Measurements from ENCODE around the gene SLIT3.

SLIT3 gene

DNA sequence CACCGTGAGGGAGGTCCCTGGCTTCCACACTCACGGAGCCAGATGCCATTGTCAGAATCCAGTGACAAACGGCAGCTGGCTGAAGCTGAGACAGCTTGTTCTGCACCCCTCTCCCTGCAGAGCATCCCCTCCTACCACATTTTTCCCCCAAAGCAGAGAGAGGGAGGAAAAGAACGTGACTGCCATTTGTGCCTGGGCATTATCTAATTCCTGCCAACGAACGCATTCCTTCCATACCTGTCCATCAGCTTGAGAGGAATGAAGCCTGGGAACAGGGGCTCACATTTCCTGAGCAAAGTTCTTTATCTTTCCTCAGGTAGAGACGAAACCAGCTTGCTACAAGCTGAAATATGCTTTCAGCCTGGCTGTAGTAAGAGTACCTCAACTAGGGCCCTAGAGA, 175.4 kb downstream of the SLIT3 start:
- H3K4me1 ChIP-seq (ENCODE audit: control insufficient read depth, insufficient read depth, low read length, poor library complexity, severe bottlenecking): no peaks in the 10 kb centered on the region
- no peak for DNase-seq
- no peaks in the 10 kb centered on the region for H3K27me3 ChIP-seq (replicated peaks; ENCODE audit: control insufficient read depth, insufficient read depth, low read length, poor library complexity, severe bottlenecking)
- no peak overlapping the region for H3K4me3 ChIP-seq (ENCODE audit: insufficient read depth, low read depth, low read length, poor library complexity, severe bottlenecking)
- no peak overlapping the region for H3K27ac ChIP-seq (ENCODE audit: insufficient read depth, low read length, poor library complexity, severe bottlenecking)
- H3K36me3 ChIP-seq (ENCODE audit: control insufficient read depth, insufficient read depth, low read length): no peaks in the 10 kb centered on the region
- H3K9me3 ChIP-seq (ENCODE audit: control insufficient read depth, low read length): no peaks in the 10 kb centered on the region

DNA sequence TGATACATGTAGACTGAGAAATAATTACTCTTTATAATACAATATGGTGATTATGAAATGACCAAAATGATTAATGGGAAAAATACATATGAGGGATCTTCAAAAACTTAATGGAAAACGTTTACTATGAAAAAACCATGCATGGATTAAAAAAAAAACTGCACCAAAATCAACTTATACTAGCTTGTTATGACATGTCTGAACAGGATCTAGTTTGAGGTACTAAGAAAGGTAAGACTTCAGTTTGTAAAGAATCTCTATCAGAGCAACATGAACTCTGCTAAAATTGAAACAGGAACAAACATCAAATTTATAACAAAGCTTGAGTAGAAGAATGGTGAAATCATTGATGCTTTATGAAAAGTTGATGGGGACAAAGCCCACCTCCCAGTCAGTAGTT, 178.0 kb downstream of the SLIT3 start:
- no peaks in the 10 kb centered on the region for H3K27me3 ChIP-seq (replicated peaks; ENCODE audit: control insufficient read depth, insufficient read depth, low read length, poor library complexity, severe bottlenecking)
- H3K4me1 ChIP-seq (ENCODE audit: control insufficient read depth, insufficient read depth, low read length, poor library complexity, severe bottlenecking): no peaks in the 10 kb centered on the region

DNA sequence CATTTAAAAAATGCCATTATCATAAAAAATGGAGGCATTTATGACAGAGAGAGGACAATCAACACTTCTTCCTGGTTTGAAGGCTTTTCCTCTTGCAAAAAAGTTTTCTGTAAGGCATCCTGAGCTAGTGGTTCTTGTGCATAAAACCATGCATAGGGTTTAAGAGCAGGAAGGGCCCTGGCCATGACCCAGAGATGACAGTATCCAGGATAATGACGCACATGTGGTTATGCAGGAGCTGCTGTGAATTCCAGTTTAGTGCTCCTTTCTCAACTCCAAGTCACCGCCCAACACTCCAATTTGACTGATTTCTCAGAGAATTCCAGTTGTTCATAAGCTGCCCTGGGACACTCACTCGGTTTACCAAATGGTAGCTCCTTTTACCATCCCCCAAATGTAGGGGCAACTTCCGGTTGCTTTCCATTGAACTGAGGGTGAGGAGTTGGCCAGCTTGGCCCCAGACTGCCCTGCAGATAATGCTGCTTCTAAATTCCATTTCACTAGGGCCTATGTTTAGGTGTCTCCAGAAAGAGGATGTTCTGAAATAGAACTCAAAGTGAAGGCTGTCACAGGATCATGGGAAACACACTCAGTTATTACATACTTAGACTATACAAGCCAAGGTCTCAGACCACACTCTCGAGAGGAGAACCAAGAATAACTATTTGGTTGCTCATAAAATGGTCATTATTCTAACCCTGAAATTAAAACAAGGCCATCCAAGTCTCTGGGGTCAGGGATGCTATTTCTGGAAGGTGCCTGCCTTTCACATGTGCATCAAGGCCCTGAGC, 179.1 kb downstream of the SLIT3 start:
- Histone ChIP-seq H3K27me3 (replicated peaks; ENCODE audit: control insufficient read depth, insufficient read depth, low read length, poor library complexity, severe bottlenecking) (no peaks in the 10 kb centered on the region), H3K4me1 (ENCODE audit: control insufficient read depth, insufficient read depth, low read length, poor library complexity, severe bottlenecking) (no peaks in the 10 kb centered on the region), H3K9me3 (ENCODE audit: control insufficient read depth, low read length) (no peaks in the 10 kb centered on the region), H3K27ac (ENCODE audit: insufficient read depth, low read length, poor library complexity, severe bottlenecking) (no peak overlapping the region), H3K4me3 (ENCODE audit: insufficient read depth, low read depth, low read length, poor library complexity, severe bottlenecking) (no peak overlapping the region), H3K36me3 (ENCODE audit: control insufficient read depth, insufficient read depth, low read length) (no peaks in the 10 kb centered on the region)
- DNase-seq: no peak

More for the DNA sequence above, 178.0 kb downstream of the SLIT3 start:
- Histone ChIP-seq H3K27ac (ENCODE audit: insufficient read depth, low read length, poor library complexity, severe bottlenecking) (no peak overlapping the region), H3K4me3 (ENCODE audit: insufficient read depth, low read depth, low read length, poor library complexity, severe bottlenecking) (no peak overlapping the region), H3K9me3 (ENCODE audit: control insufficient read depth, low read length) (no peaks in the 10 kb centered on the region), H3K36me3 (ENCODE audit: control insufficient read depth, insufficient read depth, low read length) (no peaks in the 10 kb centered on the region)
- no peak for DNase-seq

DNA sequence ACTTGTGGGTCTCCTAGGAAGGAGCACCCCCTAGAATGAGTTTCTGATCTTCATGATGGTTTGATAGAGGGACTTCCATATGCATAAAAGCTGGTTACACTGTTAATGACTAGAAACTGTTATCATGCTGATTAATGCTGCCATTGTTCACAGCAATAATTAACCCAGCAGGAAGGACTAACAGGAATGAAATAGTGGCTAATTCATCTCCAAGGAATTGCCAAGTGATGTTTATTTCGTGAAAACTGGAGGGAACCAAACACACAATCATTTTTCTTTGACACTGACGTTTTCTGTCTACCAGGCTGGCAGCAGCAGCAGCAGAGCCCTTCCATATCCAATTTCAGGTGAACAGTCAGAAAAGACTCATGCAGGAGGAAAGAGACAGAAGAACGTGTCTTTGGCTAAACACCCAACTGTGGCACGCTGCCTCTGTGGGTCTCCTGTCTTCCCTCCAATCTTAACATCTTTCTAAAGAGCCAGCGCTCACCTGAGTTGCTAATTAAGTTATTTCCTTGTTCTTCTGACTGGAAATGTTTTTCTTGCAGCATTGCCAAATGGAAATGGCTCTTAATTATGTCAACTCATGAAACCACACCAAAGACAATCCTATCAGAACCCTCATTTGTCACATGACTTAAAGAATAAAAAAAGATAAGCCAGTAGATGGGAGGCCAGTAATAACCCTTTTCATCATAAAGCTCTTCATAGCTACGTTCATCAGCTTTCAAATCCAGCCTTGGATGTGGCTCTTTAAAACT, 181.5 kb downstream of the SLIT3 start:
- no peak for DNase-seq
- Histone ChIP-seq H3K27ac (ENCODE audit: insufficient read depth, low read length, poor library complexity, severe bottlenecking) (no peak overlapping the region), H3K27me3 (replicated peaks; ENCODE audit: control insufficient read depth, insufficient read depth, low read length, poor library complexity, severe bottlenecking) (no peaks in the 10 kb centered on the region), H3K4me3 (ENCODE audit: insufficient read depth, low read depth, low read length, poor library complexity, severe bottlenecking) (no peak overlapping the region), H3K36me3 (ENCODE audit: control insufficient read depth, insufficient read depth, low read length) (no peaks in the 10 kb centered on the region), H3K4me1 (ENCODE audit: control insufficient read depth, insufficient read depth, low read length, poor library complexity, severe bottlenecking) (no peaks in the 10 kb centered on the region), H3K9me3 (ENCODE audit: control insufficient read depth, low read length) (no peaks in the 10 kb centered on the region)

DNA sequence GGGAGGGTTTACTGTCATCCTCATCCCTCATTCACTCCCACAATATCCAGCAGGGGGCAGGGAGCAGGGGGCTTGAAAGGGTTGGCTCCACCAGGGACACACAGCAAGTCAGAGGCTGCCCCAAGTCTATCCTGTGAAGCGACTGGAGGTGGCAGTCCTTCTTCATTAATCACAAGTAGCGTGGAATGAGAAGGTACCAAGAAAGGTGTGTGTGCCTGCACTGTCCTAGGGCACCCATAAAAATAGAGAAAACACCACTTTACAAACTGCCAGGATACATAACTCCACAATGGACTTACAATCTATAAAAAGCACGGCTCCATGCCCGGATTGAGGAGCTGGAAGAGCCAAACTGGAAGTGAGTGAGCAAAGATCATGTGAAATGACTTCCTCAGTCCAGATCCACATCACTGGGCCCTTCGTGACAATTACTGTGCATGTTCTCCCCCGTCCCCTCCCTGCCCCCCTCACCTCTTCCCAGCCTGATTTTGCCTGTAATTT, 183.9 kb downstream of the SLIT3 start:
- Histone ChIP-seq H3K27ac (ENCODE audit: insufficient read depth, low read length, poor library complexity, severe bottlenecking) (no peak overlapping the region), H3K4me3 (ENCODE audit: insufficient read depth, low read depth, low read length, poor library complexity, severe bottlenecking) (no peak overlapping the region), H3K4me1 (ENCODE audit: control insufficient read depth, insufficient read depth, low read length, poor library complexity, severe bottlenecking) (no peaks in the 10 kb centered on the region), H3K27me3 (replicated peaks; ENCODE audit: control insufficient read depth, insufficient read depth, low read length, poor library complexity, severe bottlenecking) (no peaks in the 10 kb centered on the region), H3K36me3 (ENCODE audit: control insufficient read depth, insufficient read depth, low read length) (no peaks in the 10 kb centered on the region), H3K9me3 (ENCODE audit: control insufficient read depth, low read length) (no peaks in the 10 kb centered on the region)
- no peak for DNase-seq

DNA sequence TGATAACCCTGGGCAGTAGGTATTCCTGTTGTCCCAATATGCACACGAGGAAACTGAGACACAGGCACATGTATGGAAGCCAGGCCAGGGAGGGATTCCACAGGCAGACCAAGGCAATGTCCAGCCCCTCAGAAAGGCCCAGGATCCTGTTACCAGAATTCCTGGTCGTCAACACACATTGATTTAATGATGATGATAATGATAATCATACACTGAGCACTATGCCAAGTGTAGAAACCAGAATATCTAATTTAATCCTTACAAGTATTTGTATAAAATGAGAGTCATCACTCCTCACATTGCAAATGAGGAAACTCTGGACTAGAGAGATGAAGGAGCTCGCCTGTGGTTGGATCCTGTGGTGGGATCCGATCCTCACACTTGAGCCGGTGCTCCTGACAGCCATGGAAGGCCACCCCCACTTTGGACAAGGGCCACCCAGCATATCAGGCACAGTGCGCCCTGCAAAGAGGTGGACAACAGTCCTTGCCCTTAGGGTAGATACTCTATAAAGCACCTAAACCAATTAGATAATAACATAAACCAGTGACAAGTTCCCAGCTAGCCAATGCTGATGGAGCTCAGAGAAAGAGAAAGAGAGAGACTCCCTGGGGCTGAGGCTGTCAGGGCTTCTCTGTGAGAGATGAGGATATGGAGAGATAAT, 185.3 kb downstream of the SLIT3 start:
- H3K9me3 ChIP-seq (ENCODE audit: control insufficient read depth, low read length): no peaks in the 10 kb centered on the region
- DNase-seq: no peak
- no peaks in the 10 kb centered on the region for H3K27me3 ChIP-seq (replicated peaks; ENCODE audit: control insufficient read depth, insufficient read depth, low read length, poor library complexity, severe bottlenecking)
- no peaks in the 10 kb centered on the region for H3K36me3 ChIP-seq (ENCODE audit: control insufficient read depth, insufficient read depth, low read length)
- H3K27ac ChIP-seq (ENCODE audit: insufficient read depth, low read length, poor library complexity, severe bottlenecking): no peak overlapping the region
- no peaks in the 10 kb centered on the region for H3K4me1 ChIP-seq (ENCODE audit: control insufficient read depth, insufficient read depth, low read length, poor library complexity, severe bottlenecking)
- H3K4me3 ChIP-seq (ENCODE audit: insufficient read depth, low read depth, low read length, poor library complexity, severe bottlenecking): no peak overlapping the region

DNA sequence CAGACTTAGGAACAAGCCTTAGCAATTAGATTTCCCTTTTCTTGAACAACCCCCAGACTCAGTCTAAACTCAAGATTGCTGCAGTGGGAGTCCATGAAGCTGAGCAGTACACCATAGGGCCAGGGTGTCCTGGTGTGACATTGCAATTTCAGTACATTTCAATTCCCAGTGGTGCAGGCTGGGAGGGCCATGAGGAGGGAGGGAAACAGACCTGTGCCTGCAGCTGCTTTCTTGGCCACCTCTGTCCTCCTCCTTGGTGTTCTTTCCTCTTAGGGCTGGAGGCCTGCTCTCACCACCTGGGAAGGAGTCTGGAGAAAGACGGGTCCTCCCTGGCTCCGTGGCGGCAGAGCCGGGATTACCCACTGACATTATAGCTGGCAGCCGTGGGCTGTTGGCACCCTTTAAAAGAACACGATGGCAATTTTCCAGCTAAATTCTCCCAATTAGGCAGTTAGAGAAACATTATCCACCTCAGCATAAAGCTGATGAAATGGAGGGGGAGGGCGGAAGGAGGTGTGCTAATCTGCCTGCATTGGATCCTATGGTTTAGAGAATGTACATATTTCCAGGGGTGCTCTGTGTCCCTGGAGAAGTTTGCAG, 186.4 kb downstream of the SLIT3 start:
- Histone ChIP-seq H3K27ac (ENCODE audit: insufficient read depth, low read length, poor library complexity, severe bottlenecking) (no peak overlapping the region), H3K9me3 (ENCODE audit: control insufficient read depth, low read length) (no peaks in the 10 kb centered on the region), H3K4me3 (ENCODE audit: insufficient read depth, low read depth, low read length, poor library complexity, severe bottlenecking) (no peak overlapping the region), H3K4me1 (ENCODE audit: control insufficient read depth, insufficient read depth, low read length, poor library complexity, severe bottlenecking) (no peaks in the 10 kb centered on the region), H3K27me3 (replicated peaks; ENCODE audit: control insufficient read depth, insufficient read depth, low read length, poor library complexity, severe bottlenecking) (no peaks in the 10 kb centered on the region), H3K36me3 (ENCODE audit: control insufficient read depth, insufficient read depth, low read length) (no peaks in the 10 kb centered on the region)
- no peak for DNase-seq

DNA sequence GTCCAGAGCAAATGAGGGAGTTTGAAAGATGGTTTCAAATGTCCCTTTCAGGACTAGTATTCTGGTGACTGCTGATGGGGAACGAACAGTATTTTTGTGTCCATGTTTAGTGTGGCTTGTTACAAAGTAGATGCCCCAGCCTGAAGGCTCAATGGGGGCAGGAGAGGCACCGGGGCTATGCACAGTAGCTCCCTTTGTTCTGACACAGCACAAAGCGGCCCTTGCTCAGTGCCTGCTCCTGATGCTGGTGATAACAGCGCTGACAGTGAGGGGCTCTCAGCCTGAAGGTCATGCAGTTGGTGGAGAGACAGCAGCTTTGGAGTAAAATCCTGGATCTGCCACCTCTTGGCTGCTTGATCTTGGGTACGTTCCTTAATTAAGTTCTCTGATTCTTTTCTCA, 188.9 kb downstream of the SLIT3 start:
- H3K27me3 ChIP-seq (replicated peaks; ENCODE audit: control insufficient read depth, insufficient read depth, low read length, poor library complexity, severe bottlenecking): no peaks in the 10 kb centered on the region

DNA sequence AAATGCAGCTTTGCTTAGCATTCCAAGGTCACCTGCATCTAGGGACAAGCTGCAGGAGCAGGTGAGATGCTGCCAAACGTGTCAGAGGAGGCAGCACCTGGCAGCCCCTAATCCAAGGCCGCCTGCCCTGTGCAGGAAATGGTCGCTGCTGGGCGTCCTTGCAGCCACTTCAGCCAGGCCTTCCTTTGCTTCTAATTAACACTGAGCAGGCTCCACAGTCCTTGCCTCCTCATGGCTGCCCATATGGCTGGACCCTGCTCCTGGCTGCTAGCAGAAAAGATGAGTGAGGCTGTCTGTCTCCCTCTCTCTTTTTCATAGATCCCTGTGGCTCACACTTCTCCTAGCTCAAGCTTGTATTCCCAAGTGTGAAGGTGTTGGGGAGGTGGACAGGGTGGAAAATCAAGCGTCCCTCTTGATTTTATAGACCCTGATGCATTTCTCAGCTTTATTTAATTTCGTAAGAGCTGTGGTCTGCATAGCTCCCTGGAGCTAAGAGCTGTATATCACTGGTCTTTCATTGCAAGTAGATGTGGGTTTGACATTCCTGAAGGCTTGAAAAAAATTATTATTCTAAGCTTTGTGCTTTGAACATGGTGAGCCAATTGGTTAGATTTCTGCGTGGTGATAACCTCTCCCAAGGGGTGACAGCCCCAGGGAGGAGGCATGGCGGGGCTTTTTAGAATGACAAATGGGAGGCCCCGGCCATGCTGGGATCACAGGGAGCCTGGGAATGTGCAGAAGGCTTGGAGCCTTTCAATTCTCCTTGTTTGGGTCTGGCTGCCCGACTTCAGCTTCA, 193.8 kb downstream of the SLIT3 start:
- Histone ChIP-seq H3K4me1 (ENCODE audit: control insufficient read depth, insufficient read depth, low read length, poor library complexity, severe bottlenecking) (no peaks in the 10 kb centered on the region), H3K27ac (ENCODE audit: insufficient read depth, low read length, poor library complexity, severe bottlenecking) (no peak overlapping the region)

More for the DNA sequence above, 188.9 kb downstream of the SLIT3 start:
- H3K27ac ChIP-seq (ENCODE audit: insufficient read depth, low read length, poor library complexity, severe bottlenecking): no peak overlapping the region
- no peak for DNase-seq
- H3K36me3 ChIP-seq (ENCODE audit: control insufficient read depth, insufficient read depth, low read length): no peaks in the 10 kb centered on the region
- H3K4me1 ChIP-seq (ENCODE audit: control insufficient read depth, insufficient read depth, low read length, poor library complexity, severe bottlenecking): no peaks in the 10 kb centered on the region
- H3K9me3 ChIP-seq (ENCODE audit: control insufficient read depth, low read length): no peaks in the 10 kb centered on the region
- H3K4me3 ChIP-seq (ENCODE audit: insufficient read depth, low read depth, low read length, poor library complexity, severe bottlenecking): no peak overlapping the region

More for the DNA sequence above, 193.8 kb downstream of the SLIT3 start:
- H3K27me3 ChIP-seq (replicated peaks; ENCODE audit: control insufficient read depth, insufficient read depth, low read length, poor library complexity, severe bottlenecking): no peaks in the 10 kb centered on the region
- H3K9me3 ChIP-seq (ENCODE audit: control insufficient read depth, low read length): no peaks in the 10 kb centered on the region
- no peak overlapping the region for H3K4me3 ChIP-seq (ENCODE audit: insufficient read depth, low read depth, low read length, poor library complexity, severe bottlenecking)
- no peak for DNase-seq
- no peaks in the 10 kb centered on the region for H3K36me3 ChIP-seq (ENCODE audit: control insufficient read depth, insufficient read depth, low read length)
